ENCODE data around the gene PREB.

- TF ChIP-seq CTCF (conservative IDR thresholded peaks at IDR 0.05 in 1 of 2, IDR thresholded peaks at IDR 0.05 in 1 of 2; ENCODE audit: extremely low read depth in 1 of 2, insufficient read depth in 1 of 2, low read depth in 1 of 2, low read length in 2 of 2) (no peak), EZH2 (IDR thresholded peaks at IDR 0.05; ENCODE audit: borderline replicate concordance, low read length) (no peak)
Observed at GRCh38 chr2:27099334-27099955, 35.0 kb downstream of the PREB start.

Measured in mammary epithelial cell (primary cell).